SU-DHL-6 (cell line): Measurements from ENCODE around the gene LRP1.

ENCODE experiments used
- H2AFZ ChIP-seq: fragments of 200-600 bp; sonication (generic); 2 replicates; pipeline ENCODE4 v1.6.1; 2014; ENCODE audit warnings: low read depth, mild to moderate bottlenecking, moderate library complexity, mixed read lengths, antibody characterized with exemption, low read length; ENCODE audit not compliant: severe bottlenecking
- H3F3A ChIP-seq: fragments of 200-600 bp; shearing (Covaris generic); 2 replicates; pipeline ENCODE4 v1.6.0; 2016; ENCODE audit warnings: antibody characterized with exemption, mild to moderate bottlenecking; ENCODE audit not compliant: insufficient read depth
- H3K27ac ChIP-seq: fragments of 200-600 bp; sonication (generic); 2 replicates; pipeline ENCODE4 v1.5.1; 2016; ENCODE audit warnings: low read depth, mild to moderate bottlenecking, low read length, moderate library complexity, mixed read lengths
- H3K27me3 ChIP-seq: fragments of 200-600 bp; sonication (generic), shearing (Covaris generic); 2 replicates; pipeline ENCODE4 v1.6.0; 2014; ENCODE audit warnings: mild to moderate bottlenecking, low read length
- H3K36me3 ChIP-seq: fragments of 200-600 bp; sonication (generic); 2 replicates; pipeline ENCODE4 v1.6.1; 2014; ENCODE audit warnings: mild to moderate bottlenecking, low read length, mixed read lengths
- H3K4me2 ChIP-seq: fragments of 300-600, 200-600 bp; shearing (Covaris generic), sonication (generic); 2 replicates; pipeline ENCODE4 v1.6.0; 2014; ENCODE audit warnings: low read length, low read depth, mild to moderate bottlenecking; ENCODE audit not compliant: poor library complexity, severe bottlenecking
- H3K4me3 ChIP-seq: fragments of 200-600 bp; sonication (generic); 2 replicates; pipeline ENCODE4 v1.5.1; 2014; ENCODE audit warnings: antibody characterized with exemption, low read length, mild to moderate bottlenecking, mixed read lengths; ENCODE audit not compliant: insufficient read depth, poor library complexity, severe bottlenecking
- H3K79me2 ChIP-seq: fragments of 200-600 bp; sonication (generic); 2 replicates; pipeline ENCODE4 v1.6.1; 2014; ENCODE audit warnings: mild to moderate bottlenecking, low read length, moderate library complexity; ENCODE audit not compliant: insufficient read depth
- H3K9ac ChIP-seq: fragments of 200-600 bp; sonication (generic); 2 replicates; pipeline ENCODE4 v1.7.0; 2014; ENCODE audit warnings: mild to moderate bottlenecking, low read length
- H3K9me2 ChIP-seq: fragments of 200-600 bp; sonication (generic); replicated peaks from 2 replicates; pipeline ENCODE4 v1.6.1; 2014; ENCODE audit warnings: low read length; ENCODE audit not compliant: insufficient read depth
- H3K9me3 ChIP-seq: fragments of 200-600 bp; sonication (generic); 2 replicates; pipeline ENCODE4 v1.6.1; 2014; ENCODE audit warnings: low read length, mixed read lengths; ENCODE audit not compliant: insufficient read depth
- H4K20me1 ChIP-seq: fragments of 200-600 bp; sonication (generic); 2 replicates; pipeline ENCODE4 v1.6.1; 2014; ENCODE audit warnings: low read depth, mild to moderate bottlenecking, antibody characterized with exemption, low read length, moderate library complexity, mixed read lengths
- EZH2phosphoT487 ChIP-seq: fragments of 200-600 bp; sonication (generic), shearing (Covaris generic); conservative IDR thresholded peaks from 2 replicates; pipeline ENCODE4 v1.6.1; 2018; ENCODE audit warnings: mild to moderate bottlenecking, antibody characterized with exemption, low read length, moderate library complexity, mixed read lengths
- TF ChIP-seq, protein P1 (sequence below): fragments of 200-600 bp; sonication (generic); IDR thresholded peaks from one replicate; pipeline ENCODE4 v1.5.1; 2017; ENCODE audit warnings: antibody characterized with exemption, mild to moderate bottlenecking, low read length, moderate library complexity; ENCODE audit not compliant: insufficient read depth, poor library complexity, severe bottlenecking

LRP1 gene

GRCh38 chr12:57164454-57164853 lies 36.2 kb downstream of the LRP1 start:
- Histone ChIP-seq H3K27me3 (no peaks in the 10 kb centered on the region), H3K4me2 (no peak overlapping the region), H4K20me1 (no peaks in the 10 kb centered on the region), H3K4me3 (no peak overlapping the region), H3K9ac (no peak overlapping the region), H3K27ac (no peak overlapping the region), H3K9me3 (no peaks in the 10 kb centered on the region), H3F3A (no peaks in the 10 kb centered on the region), H3K79me2 (no peaks in the 10 kb centered on the region), H3K9me2 (no peaks in the 10 kb centered on the region), H2AFZ (no peak overlapping the region), H3K36me3 (no peaks in the 10 kb centered on the region)
- TF ChIP-seq, protein P1, sequence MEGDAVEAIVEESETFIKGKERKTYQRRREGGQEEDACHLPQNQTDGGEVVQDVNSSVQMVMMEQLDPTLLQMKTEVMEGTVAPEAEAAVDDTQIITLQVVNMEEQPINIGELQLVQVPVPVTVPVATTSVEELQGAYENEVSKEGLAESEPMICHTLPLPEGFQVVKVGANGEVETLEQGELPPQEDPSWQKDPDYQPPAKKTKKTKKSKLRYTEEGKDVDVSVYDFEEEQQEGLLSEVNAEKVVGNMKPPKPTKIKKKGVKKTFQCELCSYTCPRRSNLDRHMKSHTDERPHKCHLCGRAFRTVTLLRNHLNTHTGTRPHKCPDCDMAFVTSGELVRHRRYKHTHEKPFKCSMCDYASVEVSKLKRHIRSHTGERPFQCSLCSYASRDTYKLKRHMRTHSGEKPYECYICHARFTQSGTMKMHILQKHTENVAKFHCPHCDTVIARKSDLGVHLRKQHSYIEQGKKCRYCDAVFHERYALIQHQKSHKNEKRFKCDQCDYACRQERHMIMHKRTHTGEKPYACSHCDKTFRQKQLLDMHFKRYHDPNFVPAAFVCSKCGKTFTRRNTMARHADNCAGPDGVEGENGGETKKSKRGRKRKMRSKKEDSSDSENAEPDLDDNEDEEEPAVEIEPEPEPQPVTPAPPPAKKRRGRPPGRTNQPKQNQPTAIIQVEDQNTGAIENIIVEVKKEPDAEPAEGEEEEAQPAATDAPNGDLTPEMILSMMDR: no peak
- TF ChIP-seq EZH2phosphoT487: no peak

DNA sequence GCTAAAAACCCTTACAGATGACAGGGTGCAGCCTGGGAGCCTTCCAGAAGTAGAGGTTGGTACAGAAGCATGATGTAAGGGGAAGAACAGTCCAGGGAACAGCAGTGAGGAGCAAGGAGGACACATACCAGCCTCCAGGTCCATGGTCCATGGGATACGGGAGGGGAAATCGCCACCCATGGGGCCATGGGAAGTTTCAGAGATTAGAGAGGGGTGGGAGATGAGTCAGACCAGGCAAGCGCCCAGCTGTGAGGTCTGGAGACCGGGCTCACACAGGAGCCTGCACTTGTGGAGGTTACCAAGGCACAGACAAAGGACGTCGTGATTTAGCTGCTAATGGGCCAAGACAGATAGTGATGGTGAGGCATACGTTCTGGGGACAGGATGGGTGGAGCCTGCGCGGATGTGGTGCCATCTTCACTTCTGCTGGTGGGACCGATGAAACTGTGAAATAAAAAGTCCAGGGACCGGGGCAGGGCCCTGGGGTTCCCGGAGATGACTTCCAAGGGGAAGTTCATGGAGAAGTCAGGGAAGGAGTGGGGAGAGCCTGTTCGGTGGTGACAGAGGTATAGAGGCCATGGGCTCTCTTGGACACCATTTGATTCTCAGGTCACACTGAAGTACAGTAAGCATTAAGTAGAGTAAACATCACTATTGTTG lies 36.8 kb downstream of the LRP1 start:
- H3F3A ChIP-seq: no peaks in the 10 kb centered on the region
- no peak overlapping the region for H3K4me2 ChIP-seq
- H3K36me3 ChIP-seq: no peaks in the 10 kb centered on the region

GRCh38 chr12:57165741-57166140 lies 37.5 kb downstream of the LRP1 start:
- H3K79me2 ChIP-seq: no peaks in the 10 kb centered on the region
- no peaks in the 10 kb centered on the region for H3F3A ChIP-seq
- H3K4me2 ChIP-seq: no peak overlapping the region
- no peaks in the 10 kb centered on the region for H4K20me1 ChIP-seq
- no peak overlapping the region for H3K9ac ChIP-seq
- TF ChIP-seq, protein P1: no peak
- no peak for TF ChIP-seq EZH2phosphoT487
- H3K27me3 ChIP-seq: no peaks in the 10 kb centered on the region
- no peak overlapping the region for H2AFZ ChIP-seq
- no peak overlapping the region for H3K4me3 ChIP-seq
- H3K27ac ChIP-seq: no peak overlapping the region
- no peaks in the 10 kb centered on the region for H3K9me2 ChIP-seq
- H3K9me3 ChIP-seq: no peaks in the 10 kb centered on the region
- no peaks in the 10 kb centered on the region for H3K36me3 ChIP-seq

More for the DNA sequence above, 36.8 kb downstream of the LRP1 start:
- Histone ChIP-seq H3K9me2 (no peaks in the 10 kb centered on the region), H3K27me3 (no peaks in the 10 kb centered on the region), H3K9ac (no peak overlapping the region), H2AFZ (no peak overlapping the region), H3K27ac (no peak overlapping the region), H3K4me3 (no peak overlapping the region), H4K20me1 (no peaks in the 10 kb centered on the region), H3K79me2 (no peaks in the 10 kb centered on the region), H3K9me3 (no peaks in the 10 kb centered on the region)
- no peak for TF ChIP-seq EZH2phosphoT487
- TF ChIP-seq, protein P1: no peak
